ENCODE measurements around the gene KCNIP1. TPM values are rescaled to one million over a fixed set of nuclear protein-coding genes. Genes with fewer than 3 reads are reported as not detected.

Gene KCNIP1
- 0.57 TPM for total RNA-seq
- long read RNA-seq, partial matches to known transcripts, result 0 of 11 reads
- long read RNA-seq, other reads (novel, unspliced or antisense), result 11 of 11 reads

- intact Hi-C loops (cut with DNase I), result no loop called here
- no peak for DNase-seq (ENCODE audit: low spot score)
These were observed at the start of gene KCNIP1 for GRCh38 chr5:170503990-170504596. TSS of gene KCNIP1 (plus strand) at chr5:170504020.

- intact Hi-C loops (cut with DNase I), result no loop called here
These were observed 40.4 kb upstream of the KCNIP1 start for GRCh38 chr5:170463426-170463825.

GRCh38 chr5:170464280-170465127 is 39.3 kb upstream of the KCNIP1 start:
- intact Hi-C loops (cut with DNase I), result no loop called here
- DNase-seq (ENCODE audit: low spot score), result no peak

More at GRCh38 chr5:170463426-170463825, 40.4 kb upstream of the KCNIP1 start:
- DNase-seq (ENCODE audit: low spot score), result no peak

- DNase-seq (ENCODE audit: low spot score), result no peak
- intact Hi-C loops (cut with DNase I), result no loop called here
These were observed 37.3 kb upstream of the KCNIP1 start for GRCh38 chr5:170466553-170466952.

- no peak for DNase-seq (ENCODE audit: low spot score)
- intact Hi-C loops (cut with DNase I), result no loop called here
These were observed 36.7 kb upstream of the KCNIP1 start for GRCh38 chr5:170466988-170467707.

GRCh38 chr5:170468633-170469285 is 35.1 kb upstream of the KCNIP1 start:
- no peak for DNase-seq (ENCODE audit: low spot score)
- intact Hi-C loops (cut with DNase I), result no loop called here

- intact Hi-C loops (cut with DNase I), result no loop called here
- DNase-seq (ENCODE audit: low spot score), result no peak
These were observed 34.4 kb upstream of the KCNIP1 start for GRCh38 chr5:170469414-170469813.

GRCh38 chr5:170470275-170470674 is 33.5 kb upstream of the KCNIP1 start:
- DNase-seq (ENCODE audit: low spot score), result no peak
- intact Hi-C loops (cut with DNase I), result no loop called here

GRCh38 chr5:170470808-170471404 is 32.9 kb upstream of the KCNIP1 start:
- DNase-seq (ENCODE audit: low spot score), result no peak
- intact Hi-C loops (cut with DNase I), result no loop called here

GRCh38 chr5:170471551-170472178 is 32.2 kb upstream of the KCNIP1 start:
- no peak for DNase-seq (ENCODE audit: low spot score)
- intact Hi-C loops (cut with DNase I), result no loop called here

GRCh38 chr5:170473642-170474041 is 30.2 kb upstream of the KCNIP1 start:
- DNase-seq (ENCODE audit: low spot score), result no peak
- intact Hi-C loops (cut with DNase I), result no loop called here

- intact Hi-C loops (cut with DNase I), result no loop called here
- DNase-seq (ENCODE audit: low spot score), result no peak
These were observed 29.1 kb upstream of the KCNIP1 start for GRCh38 chr5:170474489-170475274.

- DNase-seq (ENCODE audit: low spot score), result no peak
- intact Hi-C loops (cut with DNase I), result no loop called here
These were observed 28.4 kb upstream of the KCNIP1 start for GRCh38 chr5:170475294-170476000.

- DNase-seq (ENCODE audit: low spot score), result no peak
- intact Hi-C loops (cut with DNase I), result no loop called here
These were observed 27.1 kb upstream of the KCNIP1 start for GRCh38 chr5:170476704-170477103.

GRCh38 chr5:170477906-170478305 is 25.9 kb upstream of the KCNIP1 start:
- intact Hi-C loops (cut with DNase I), result no loop called here
- DNase-seq (ENCODE audit: low spot score), result no peak

GRCh38 chr5:170478306-170478705 is 25.5 kb upstream of the KCNIP1 start:
- no peak for DNase-seq (ENCODE audit: low spot score)
- intact Hi-C loops (cut with DNase I), result no loop called here

- no peak for DNase-seq (ENCODE audit: low spot score)
- intact Hi-C loops (cut with DNase I), result no loop called here
These were observed 24.3 kb upstream of the KCNIP1 start for GRCh38 chr5:170479484-170479883.

GRCh38 chr5:170480260-170480659 is 23.6 kb upstream of the KCNIP1 start:
- intact Hi-C loops (cut with DNase I), result no loop called here

More at GRCh38 chr5:170480260-170480659, 23.6 kb upstream of the KCNIP1 start:
- no peak for DNase-seq (ENCODE audit: low spot score)

Data from cardiac septum (tissue), 1 donor.